Activated CD4-positive, alpha-beta T cell treated with anti-CD3 and anti-CD28 coated beads, Interleukin-10, Interleukin-2, amounts not matched to agents 100 ng/mL and 50 ng/mL, durations not matched to agents 16 hours and 8 hours (primary cell): Measurements from ENCODE around the gene APOBEC3G.

Source experiments
- DNase-seq: peaks from one replicate; pipeline ENCODE4 v3.0.0-alpha.2; 2020

APOBEC3G gene

DNA sequence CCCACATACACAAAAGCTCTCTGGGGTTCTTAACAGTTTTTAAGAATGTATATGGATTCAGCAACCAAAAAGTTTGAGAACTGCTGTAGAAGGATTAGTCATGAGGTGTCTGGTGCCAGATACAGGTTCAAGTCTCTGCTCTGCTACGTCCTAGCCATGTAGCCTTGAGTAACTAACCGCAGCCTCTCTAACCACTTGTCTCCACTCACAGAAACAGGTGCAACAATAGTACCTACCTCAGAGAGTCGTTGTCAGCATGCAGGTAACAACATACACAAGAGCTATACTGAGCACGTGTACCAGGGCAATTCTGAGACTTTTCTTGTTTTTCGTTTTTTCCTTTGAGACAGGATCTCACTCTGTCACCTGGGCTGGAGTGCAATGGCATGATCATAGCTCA is 48.5 kb downstream of the APOBEC3G start:
- DNase-seq, result no peak

DNA sequence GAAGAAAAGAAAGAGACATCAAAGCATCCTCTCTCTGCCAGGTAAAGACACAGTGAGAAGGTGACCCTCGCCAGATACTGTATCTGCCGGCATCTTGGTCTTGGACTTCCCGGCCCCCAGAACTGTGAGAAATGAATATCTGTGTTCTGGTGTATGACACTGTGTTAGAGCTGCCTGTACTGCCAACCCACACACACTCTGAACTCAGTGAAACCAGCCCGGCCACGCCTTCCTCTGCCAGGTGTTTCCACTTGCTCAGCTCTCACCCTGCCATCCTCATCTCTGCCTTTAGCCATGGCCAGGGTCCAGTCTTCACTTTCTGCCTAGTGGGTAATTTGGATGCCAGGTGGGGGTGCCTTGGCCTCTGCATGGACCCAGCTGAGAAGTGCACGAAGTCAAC is 51.4 kb downstream of the APOBEC3G start:
- DNase-seq, result no peak

DNA sequence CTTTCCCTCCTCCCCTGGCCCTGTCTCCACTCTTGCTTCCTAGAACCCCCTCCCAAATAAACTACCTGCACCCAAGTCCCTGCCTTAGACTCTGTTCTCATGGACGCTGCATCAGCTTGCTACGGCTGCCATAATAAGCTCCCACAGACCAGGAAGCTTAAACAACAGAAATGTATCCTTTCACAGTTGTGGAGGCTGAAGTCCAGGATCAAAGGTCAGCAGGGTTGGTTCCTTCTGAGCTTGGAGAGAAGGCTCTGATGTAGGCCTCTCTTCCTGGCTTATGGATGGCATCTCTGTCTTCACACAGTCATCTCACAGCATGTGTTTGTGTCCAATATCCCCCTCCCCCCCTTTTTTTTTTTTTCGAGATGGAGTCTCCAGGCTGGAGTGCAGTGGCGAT is 52.0 kb downstream of the APOBEC3G start:
- no peak for DNase-seq

DNA sequence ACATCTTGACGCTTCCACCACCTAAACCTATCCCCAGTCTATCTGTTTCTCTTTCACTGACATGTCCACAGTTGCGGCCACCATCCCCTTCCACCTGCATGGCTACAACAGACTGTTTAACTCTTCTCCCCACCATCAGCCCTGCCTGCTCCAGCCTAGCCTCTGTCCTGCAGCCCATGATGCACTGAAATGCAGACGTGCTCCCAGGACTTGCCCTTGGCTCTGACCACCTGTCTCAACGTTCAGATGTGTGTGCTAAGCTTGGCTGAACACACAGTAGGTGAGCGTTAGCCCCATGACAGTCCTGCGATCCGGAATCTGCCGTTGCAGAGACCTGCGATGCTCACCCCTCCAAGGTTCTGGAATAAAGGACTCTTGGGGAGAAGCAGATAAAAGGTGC is 52.7 kb downstream of the APOBEC3G start:
- DNase-seq, result no peak

DNA sequence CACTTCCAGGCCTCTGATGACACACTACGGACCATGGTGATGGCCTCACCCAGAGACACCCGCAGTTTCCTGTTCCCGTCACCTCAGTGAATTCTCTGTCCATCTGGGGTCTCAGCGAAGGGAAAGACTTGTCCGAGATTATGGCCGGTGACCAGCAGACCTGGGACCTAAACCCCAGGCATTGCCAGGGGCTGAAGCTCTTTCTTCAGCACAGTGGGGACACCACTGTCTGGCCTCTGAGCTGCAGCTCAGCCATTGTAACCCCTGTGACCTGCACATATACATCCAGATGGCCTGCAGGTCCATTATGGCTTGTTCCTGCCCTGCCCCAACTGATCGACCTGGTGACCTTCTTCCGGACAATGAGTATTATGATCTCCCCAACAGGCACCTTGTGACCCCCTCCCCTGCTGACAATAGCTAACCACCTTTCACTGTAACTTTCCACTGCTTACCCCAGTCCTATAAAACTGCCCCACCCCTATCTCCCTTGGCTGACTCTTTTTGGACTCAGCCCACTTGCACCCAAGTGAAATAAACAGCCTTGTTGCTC is 53.2 kb downstream of the APOBEC3G start:
- DNase-seq, result no peak

DNA sequence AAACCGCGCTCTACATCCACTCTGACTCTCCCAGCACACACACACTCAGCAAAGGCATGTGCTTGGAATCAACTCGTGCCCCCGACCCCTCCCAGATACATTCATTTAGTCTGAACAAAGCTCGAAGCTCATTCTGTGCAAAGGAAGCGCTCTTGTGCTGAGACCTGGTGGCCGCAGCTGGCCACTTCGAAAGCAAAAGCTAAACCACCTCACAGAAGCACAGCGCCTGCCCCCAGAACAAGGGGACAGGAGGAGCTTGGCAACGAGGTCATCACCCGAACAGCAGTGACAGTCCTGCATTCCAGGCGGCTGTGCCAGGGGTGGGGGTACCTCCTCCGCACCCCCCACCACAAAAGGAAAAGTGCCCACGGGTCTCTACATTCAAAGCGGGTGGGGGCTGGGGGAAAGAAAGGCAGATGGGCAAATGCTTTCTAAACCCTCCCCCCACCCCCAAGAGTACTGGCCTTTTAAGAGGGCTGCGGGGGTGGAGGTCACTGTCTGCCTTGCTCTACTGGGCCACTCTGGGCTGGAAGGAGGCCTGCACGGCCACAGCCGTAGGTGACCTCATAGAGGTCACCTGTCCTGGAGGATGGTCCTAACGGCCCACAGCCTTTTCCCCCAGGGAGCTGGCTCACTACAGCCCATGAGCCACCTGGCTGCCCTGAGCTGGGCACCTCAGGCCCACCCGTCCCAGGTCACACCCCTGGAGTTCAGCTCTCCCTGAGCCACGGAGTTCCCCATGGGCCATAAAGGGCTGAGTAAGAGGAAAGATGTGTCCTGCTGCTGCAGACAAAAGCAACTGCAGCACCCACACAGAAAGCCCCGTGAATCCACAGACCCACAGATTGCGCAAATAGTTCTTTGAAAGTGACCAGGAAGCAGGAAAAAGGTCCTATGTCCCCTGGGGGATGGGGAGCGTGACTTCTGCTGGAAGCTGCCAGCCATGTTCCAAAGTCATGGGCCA is 54.1 kb downstream of the APOBEC3G start:
- DNase-seq, result no peak

DNA sequence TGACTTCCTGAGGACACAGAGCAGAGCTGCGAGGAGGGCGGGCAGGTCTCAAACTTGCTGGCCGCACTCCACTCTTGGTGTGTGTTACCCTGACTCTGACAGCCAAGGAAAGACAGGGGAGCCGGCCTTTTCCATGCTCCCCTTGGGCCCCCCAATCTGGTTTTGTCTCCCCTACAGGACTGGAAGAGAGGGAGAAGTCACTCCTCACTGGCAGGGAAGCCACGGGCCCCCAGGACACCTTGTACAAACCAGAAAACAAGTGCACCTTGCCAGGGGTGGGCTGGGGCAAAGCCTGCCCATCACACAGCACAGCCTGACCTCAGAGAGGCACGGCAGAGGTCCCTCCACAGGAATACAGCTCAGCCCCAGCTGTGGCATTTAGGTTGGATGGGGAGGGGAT is 55.2 kb downstream of the APOBEC3G start:
- DNase-seq, result no peak

DNA sequence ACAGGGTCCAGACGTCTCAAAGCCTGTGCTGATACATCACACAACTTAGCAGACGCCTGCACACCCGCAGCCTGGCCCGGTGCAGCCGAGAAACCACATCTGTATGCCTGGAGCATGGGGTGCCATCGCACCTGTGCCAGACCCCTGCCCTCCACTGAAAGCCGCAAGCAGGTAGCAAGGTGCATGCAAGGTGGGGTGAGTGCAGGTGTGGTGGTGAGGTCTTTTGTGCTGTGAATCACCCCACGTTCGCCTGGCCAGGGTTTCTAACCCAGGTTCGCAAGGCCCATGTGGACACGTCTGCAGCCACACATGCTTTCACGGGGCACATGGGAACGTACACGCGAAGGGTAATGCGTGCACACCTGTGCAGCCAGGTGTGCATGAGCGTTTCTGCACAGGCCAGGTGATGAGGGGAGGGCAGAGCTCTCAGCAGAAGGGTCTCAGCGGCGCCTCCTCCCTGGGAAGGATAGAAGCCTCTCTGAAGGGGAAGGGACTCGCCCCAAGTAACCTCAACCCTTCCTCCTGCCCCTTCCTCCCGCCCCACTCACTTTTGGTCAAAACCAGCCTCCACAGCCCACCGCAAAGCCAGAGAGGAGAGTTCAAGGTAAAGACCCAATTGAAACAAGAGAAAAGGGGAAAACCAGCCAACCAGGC is 55.9 kb downstream of the APOBEC3G start:
- DNase-seq, result no peak

DNA sequence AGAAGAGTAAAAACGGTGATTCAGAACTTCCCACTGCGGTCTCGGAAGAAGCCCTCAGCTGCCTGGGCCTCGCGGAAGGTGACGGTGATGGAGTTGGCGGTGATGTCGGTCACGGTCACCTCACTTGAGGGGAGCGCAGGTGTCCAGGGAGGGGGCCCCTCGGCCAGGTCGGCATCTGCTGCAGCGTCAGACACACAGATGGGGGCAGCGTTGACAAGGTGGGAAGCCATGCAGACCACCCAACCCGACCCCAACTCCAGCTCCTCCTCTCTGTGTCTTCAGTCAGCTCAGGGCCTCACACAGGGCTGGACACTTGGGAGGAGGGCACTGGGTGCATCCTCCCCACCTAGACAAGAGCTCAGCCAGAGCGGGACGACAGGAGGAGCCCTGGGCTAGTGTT is 56.8 kb downstream of the APOBEC3G start:
- no peak for DNase-seq

DNA sequence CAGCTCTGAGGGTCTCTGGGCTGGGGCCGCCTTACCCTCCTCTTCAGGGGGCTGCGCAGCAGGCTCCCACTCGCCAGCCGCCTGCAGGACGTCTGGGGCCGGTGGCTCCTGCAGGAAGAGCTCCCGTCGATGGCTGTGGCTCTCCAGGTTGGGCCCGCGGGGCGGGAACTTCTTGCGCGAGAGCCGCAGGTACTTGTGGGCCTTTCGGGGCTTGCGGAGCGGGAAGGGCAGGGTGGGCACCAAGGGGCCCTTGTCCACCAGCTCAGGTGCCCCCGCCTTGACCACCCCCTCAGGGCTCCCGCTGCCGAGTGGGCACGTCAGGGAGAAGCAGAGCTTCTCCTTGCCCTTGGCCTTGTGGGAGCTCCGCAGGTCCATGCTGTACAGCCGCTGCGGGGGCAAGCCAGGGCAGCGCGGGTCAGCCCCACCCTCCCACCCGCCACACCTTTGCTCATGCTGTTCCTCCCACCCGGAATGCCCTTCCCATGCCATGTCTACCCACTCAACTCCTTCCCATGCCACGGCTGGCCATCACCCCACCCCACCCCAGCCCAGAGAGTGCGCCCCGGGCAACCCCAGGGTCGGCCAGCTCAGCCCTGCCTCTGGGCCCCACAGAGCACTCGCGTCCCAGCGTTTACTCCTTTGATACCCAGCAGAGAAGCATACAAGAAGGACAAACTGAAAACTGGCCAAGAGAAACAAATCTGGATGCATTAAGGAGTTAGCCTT is 57.5 kb downstream of the APOBEC3G start:
- DNase-seq, result no peak

DNA sequence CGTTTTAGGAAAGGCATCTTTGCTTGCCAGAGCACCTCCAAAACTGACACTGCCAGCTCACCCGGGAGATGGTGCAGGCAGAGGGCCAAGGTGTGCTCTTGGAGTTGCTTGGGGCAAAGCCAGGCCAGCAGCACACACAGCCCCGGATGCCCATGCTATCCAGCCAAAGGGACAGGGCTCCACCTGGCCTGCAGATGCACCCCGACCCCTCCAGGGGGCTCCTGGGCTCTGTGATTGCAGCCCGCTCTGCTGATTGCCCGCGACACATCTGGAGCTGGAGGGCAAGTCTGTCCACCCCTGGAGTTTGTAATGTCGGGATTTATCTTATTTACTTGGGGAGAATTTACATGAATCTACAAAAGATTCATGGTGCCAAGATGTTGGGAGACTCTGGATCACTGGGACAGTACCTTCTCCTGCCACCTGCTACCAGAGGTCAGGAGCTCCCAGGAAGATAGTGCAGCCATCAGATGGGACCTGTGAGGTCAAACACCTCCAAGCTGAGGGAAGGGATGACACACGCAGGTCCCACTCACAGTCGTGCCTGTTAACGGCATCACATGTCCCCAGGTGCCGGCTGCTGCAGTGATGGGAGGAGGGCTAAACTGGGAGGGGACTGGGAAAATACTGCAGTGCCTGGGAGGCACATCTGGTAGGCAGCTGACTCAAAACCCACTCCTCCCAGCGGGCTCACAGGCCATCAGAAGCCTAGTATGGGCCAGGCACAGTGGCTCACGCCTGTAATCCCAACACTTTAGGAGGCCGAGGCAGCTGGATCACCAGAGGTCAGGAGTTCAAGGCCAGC is 58.2 kb downstream of the APOBEC3G start:
- peak; percentile 47 for DNase-seq

DNA sequence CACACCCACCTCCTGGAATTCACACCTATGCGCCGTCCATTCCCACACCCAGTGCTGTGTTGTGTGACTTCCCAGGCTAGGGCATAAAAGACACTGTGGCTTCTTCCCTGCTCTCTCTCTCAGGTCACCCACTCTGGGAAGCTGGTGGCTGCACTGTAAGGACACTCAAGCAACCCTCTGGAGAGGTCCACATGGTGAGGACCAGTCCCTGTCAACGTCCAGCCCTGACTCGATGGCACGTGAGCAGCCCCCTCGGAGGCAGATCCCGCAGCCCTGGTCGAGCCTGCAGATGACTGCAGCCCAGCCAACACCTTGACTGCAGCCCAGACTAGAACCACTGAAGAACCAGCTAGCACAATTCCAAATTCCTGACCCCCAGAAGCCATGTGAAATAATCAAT is 59.2 kb downstream of the APOBEC3G start:
- no peak for DNase-seq
